ENCODE measurements around the gene SH2D3A. TPM values are rescaled to one million over a fixed set of nuclear protein-coding genes. Genes with fewer than 3 reads are reported as not detected.

SH2D3A gene
- total RNA-seq, 1 donor from 2014 or later = 10.4 TPM

DNA sequence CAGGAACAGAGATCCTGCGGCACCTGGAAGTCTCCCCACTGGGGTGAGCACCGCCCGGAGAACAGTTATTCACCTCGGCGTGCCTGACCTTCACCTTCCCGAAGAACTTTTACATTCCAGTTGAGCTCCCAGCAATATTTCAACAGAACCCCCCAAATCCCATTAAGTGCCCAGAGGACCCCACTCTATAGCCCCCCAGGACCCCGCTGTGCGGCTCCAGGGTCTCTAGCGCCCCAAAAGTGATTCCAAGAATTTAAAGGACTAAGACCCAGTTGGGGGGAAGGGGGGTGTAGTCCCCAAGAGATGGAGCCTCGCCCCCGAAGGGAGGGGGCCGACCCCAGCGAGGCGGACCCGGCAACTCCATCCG, 30.3 kb downstream of the SH2D3A start:
- DNase-seq = no peak

DNA sequence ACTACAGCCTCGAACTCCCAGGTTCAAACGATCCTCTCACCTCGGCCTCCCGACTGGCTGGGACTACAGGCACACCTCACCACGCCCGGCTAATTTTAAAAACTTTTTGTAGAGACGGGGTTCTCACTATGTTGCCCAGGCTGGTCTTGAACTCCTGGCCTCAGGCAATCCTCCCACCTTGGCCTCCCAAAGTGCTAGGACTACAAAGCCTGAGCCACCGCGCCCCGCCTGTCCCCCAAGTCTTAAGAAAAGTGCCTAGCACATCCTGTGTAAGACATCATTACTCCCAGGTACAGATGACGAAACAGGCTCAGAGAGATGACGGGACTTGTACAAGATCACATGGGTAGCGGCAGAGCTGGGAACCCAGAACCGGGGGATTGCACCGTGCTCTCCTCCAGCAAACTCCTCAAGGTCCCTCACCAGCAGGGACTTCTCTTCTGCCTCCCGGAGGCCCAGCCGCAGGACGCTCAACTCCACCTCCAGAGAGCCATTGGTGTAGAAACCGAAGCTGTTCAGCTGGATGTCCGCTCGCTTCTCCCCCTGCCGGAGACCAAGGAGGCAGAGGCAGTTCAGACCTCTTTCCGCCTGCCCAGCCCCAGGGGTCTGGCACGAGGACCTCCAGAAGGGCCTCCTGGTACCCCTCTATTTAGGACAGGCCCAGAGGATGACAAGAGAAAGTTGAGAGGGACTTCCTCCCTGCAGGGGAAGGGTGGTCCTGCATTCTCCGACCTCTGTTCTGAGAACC, 30.9 kb downstream of the SH2D3A start:
- peak; percentile 37 for DNase-seq

GRCh38 chr19:6735181-6735911, 31.9 kb downstream of the SH2D3A start:
- DNase-seq = no peak

- DNase-seq = no peak
Observed at GRCh38 chr19:6734096-6734696, 33.0 kb downstream of the SH2D3A start.

DNA sequence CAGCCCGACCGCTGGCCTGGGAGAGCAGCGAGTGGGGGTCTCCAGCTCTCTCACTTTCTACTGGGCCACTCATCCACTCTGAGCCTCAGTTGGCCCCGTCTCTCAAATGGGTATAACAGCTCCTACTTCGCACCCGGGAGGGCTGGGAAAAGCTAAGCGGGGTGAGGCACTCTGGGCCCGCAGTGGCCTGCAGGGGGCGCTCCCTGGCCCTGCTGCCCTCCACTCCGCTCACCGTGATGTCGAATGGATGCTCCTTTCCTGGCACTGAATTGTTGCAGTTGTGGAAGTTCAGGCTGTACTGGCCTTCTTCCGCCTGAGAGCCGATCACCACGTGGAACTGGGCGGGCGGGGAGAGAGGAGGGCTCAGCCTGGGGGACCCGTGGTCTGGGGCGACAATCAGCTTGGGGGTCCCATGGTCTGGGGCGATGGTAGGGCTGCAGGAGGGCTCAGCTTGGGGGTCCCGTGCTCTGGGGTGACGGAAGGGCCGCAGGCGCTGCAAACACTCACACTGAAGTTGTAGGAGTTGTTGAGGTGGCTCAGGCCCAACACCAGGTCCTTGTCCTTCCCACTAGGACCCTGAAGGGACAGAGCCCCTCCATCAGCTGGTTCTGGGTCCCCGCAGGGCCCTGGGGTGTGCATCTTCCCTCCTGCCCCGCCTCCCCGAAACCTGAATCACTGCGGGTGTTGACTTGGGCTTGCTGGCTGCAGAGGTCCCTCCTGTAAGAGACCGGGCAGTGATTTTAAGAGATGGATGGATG, 33.7 kb downstream of the SH2D3A start:
- no peak for DNase-seq

- no peak for DNase-seq
Observed at GRCh38 chr19:6732803-6733337, 34.4 kb downstream of the SH2D3A start.

DNA sequence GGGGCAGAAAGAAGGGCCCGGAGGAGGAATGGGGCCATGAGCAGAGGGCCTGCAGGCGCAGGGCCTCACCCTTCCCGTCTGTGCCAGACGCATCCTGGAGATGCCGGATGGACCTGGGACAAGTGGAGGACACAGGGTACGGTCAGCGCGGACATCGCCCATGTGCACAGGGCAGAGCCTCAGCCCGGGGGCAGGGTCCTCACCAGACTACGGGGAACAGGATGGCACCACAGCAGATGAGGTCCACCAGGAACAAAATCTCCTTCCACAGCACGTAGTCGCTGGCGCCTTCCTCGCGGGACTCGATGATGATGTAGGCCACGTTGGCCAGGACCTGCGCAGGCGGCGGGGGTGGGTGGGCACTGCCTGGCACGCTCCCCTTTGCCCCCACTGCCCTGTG, 35.4 kb downstream of the SH2D3A start:
- DNase-seq = no peak

- no peak for DNase-seq
Observed at GRCh38 chr19:6730941-6731670, 36.1 kb downstream of the SH2D3A start.

DNA sequence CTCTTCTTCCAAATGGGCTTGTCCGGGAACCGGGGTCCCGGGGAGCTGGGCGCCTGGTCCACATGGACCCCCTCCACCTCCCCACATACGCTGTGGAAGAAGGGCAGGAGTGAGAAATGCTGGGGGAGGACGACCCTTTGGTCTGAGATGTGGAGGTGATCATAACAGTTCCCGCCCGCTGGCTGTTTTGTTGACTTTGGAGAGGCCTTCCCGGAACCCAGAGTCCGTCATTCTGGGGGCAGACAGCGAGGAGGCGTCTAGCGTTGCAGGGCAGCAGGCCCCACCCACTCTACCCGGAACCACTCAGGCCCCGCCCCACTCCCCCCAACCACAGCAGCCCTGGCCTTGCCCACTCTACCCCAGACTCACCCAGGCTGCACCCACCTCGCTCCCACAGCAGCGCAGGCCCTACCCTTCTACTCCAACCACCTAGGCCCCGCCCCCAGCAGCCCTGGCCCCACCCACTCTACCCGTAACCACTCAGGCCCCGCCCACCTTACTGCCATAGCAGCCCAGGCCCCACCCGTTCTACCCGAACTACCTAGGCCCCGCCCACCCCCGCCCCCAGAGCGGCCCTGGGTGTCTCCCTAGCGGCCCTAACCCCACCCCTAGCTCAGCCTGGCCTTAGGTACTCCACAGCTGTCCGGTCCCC, 37.0 kb downstream of the SH2D3A start:
- DNase-seq = no peak

DNA sequence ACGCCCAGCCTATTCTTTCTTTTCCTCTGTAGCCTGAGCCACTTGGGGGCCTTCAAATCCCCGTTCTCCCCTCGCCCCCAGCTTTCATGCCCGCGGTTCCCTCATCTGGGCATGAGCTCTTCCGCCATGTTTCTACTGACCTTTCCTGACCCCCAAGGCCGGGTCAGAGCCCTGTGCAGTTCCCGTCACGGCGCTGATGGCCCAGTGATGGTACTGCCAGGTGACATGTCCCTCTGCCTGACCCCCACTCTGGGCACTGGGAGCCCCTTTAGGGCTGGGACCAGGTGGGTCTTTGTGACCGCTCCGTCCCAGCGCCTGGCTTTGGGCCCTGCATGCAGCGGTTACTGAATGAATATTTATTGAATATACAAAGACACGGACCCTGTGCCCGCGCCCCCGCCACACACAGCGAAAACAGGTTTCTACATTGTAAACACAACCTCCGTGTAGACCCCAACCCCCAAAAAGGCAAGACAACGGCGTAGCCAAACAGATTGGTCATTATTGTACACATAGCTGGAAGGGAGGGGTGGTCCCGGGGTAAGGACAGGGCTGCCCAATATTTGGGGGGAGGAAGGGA, 37.6 kb downstream of the SH2D3A start:
- no peak for DNase-seq

DNA sequence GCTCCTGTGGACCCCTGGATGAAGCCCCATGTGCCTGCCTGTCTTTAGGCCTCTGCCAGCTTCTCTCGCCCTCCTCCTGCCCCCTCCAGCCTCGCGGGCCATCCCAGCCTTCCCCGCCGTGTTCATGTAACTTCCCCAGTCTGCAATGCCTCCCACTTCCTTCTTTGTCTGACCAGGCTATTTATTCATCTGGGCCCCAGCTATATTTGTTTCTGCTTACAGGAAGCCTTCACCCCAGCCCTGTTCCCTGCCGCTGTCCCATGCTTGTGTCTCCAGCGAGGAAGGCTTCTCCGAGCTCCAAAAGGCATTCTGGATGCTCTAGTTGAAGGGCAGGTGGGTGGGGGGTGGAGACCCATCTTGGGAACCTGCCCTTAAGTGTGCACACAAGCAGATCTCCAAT, 38.9 kb downstream of the SH2D3A start:
- no peak for DNase-seq

- no peak for DNase-seq
Observed at GRCh38 chr19:6725513-6726231, 41.6 kb downstream of the SH2D3A start.

- no peak for DNase-seq
Observed at GRCh38 chr19:6724631-6725492, 42.4 kb downstream of the SH2D3A start.

DNA sequence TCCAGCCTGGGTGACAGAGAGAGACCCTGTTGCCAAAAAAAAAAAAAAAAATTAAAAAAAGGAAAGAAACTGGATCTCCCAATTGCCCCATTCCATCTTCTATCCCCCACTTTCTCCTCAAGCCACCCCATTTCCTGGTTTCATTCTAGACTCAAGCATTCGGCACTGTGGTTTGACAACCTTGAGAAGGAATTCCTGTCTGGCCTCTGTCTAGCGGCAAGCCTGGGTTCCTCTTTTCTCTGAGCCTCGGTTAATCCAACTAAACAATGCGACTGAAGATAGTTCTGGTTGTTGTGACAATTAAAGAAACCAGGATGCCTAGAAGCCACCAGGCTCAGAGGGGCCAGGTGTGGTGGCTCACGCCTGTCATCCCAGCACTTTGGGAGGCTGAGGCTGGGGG, 43.5 kb downstream of the SH2D3A start:
- DNase-seq = no peak

DNA sequence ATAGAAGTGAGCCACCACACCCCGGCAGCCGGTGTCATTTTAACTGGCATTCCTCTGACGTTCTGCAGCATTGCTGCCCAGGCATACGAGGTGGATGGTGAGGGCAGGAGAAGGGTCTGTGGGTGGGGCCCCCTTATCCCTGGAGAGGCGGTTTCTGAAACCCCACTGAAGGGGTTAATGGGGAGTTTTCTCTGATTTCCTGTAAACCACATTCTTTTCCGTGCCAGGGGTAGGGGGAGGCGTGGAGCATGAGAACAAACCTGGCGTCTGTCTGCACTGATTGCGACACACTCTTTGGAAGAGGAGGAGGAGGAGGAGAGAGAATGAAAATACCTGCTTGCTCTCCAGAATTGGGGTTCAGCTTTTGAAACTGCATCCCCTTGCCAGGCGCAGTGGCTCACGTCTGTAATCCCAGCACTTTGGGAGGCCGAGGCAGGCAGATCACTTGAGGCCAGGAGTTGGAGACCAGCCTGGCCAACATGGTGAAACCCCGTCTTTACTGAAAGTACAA, 44.1 kb downstream of the SH2D3A start:
- DNase-seq = no peak

DNA sequence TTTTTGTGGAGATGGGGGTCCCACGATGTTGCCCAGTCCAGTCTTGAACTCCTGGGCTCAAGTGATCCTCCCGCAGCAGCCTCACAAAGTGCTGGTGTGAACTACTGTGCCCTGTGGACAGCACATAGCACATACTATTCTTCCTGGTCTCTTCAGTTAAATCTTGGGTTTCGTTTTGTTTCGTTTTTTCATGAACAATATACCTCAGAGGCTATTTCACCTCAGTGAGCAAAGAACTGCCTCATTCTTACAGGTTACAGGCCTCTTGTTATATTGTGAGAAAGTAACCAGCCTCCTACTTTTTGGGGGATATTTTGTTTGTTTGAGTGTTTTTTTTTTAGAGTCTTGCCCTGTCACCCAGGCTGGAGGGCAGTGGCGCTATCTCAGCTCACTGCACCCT, 45.5 kb downstream of the SH2D3A start:
- no peak for DNase-seq

- DNase-seq = no peak
Observed at GRCh38 chr19:6721138-6721474, 46.1 kb downstream of the SH2D3A start.

- no peak for DNase-seq
Observed at GRCh38 chr19:6720369-6721137, 46.7 kb downstream of the SH2D3A start, which contains the start of gene C3. TSS of gene C3 (minus strand) at chr19:6720650. CDS start at chr19:6720589, 61 bp downstream.

Data from skin of body (tissue), 2 donors.